ENCODE measurements around the gene MED20.

DNA sequence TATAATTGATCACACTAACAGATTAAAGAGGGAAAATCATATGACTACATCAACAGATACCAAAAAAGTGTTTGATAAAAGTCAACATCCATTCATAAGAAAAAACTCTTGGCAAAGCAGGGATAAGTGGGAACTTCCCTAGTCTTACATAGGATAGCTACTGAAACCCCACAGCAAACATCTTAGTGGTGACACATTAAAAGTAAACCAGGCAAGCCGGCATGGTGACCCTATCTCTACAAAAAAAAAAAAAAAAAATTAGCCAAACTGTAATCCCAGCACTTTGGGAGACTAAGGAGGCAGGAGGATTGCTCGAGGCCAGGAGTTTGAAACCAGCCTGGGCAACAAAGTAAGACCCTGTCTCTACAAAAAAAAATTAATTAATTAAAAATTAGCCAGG is 34.5 kb upstream of the MED20 start:
- TF ChIP-seq POLR2A (IDR thresholded peaks at IDR 0.05; ENCODE audit: low read depth, low read length) (no peak), CHD1 (IDR thresholded peaks at IDR 0.05; ENCODE audit: low read depth, low read length) (no peak), MAFK (IDR thresholded peaks at IDR 0.05; ENCODE audit: low read depth, low read length) (no peak), BHLHE40 (IDR thresholded peaks at IDR 0.05; ENCODE audit: low read depth, low read length) (no peak), CEBPB (IDR thresholded peaks at IDR 0.05; ENCODE audit: low read depth, low read length) (no peak), RAD21 (IDR thresholded peaks at IDR 0.05; ENCODE audit: low read length) (no peak), MAZ (IDR thresholded peaks at IDR 0.05; ENCODE audit: borderline replicate concordance, low read depth, low read length) (no peak), MXI1 (IDR thresholded peaks at IDR 0.05; ENCODE audit: borderline replicate concordance, low read depth, low read length) (no peak), SMC3 (IDR thresholded peaks at IDR 0.05; ENCODE audit: low read depth, low read length) (no peak), RFX5 (IDR thresholded peaks at IDR 0.05; ENCODE audit: low read depth, low read length) (no peak), FOS (IDR thresholded peaks at IDR 0.05; ENCODE audit: low read depth, low read length) (no peak)
- TF ChIP-seq, protein P1, sequence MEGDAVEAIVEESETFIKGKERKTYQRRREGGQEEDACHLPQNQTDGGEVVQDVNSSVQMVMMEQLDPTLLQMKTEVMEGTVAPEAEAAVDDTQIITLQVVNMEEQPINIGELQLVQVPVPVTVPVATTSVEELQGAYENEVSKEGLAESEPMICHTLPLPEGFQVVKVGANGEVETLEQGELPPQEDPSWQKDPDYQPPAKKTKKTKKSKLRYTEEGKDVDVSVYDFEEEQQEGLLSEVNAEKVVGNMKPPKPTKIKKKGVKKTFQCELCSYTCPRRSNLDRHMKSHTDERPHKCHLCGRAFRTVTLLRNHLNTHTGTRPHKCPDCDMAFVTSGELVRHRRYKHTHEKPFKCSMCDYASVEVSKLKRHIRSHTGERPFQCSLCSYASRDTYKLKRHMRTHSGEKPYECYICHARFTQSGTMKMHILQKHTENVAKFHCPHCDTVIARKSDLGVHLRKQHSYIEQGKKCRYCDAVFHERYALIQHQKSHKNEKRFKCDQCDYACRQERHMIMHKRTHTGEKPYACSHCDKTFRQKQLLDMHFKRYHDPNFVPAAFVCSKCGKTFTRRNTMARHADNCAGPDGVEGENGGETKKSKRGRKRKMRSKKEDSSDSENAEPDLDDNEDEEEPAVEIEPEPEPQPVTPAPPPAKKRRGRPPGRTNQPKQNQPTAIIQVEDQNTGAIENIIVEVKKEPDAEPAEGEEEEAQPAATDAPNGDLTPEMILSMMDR (conservative IDR thresholded peaks at IDR 0.05; ENCODE audit: low read depth, low read length): no peak
- TF ChIP-seq, protein P2, sequence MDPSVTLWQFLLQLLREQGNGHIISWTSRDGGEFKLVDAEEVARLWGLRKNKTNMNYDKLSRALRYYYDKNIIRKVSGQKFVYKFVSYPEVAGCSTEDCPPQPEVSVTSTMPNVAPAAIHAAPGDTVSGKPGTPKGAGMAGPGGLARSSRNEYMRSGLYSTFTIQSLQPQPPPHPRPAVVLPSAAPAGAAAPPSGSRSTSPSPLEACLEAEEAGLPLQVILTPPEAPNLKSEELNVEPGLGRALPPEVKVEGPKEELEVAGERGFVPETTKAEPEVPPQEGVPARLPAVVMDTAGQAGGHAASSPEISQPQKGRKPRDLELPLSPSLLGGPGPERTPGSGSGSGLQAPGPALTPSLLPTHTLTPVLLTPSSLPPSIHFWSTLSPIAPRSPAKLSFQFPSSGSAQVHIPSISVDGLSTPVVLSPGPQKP (IDR thresholded peaks at IDR 0.05; ENCODE audit: borderline replicate concordance, low read depth, low read length): no peak
- TF ChIP-seq, protein P3, sequence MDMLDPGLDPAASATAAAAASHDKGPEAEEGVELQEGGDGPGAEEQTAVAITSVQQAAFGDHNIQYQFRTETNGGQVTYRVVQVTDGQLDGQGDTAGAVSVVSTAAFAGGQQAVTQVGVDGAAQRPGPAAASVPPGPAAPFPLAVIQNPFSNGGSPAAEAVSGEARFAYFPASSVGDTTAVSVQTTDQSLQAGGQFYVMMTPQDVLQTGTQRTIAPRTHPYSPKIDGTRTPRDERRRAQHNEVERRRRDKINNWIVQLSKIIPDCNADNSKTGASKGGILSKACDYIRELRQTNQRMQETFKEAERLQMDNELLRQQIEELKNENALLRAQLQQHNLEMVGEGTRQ (IDR thresholded peaks at IDR 0.05; ENCODE audit: low read depth, low read length): no peak
